GM21528 (cell line): Measurements from ENCODE around the gene ITPR2.
"Not testable (repeated sequence)": the region's sequence is repeated elsewhere in the genome, so short reads cannot be mapped to it uniquely, and the experiment has no call there.

ENCODE experiments used
- ATAC-seq: cut with Tn5 transposase; IDR thresholded peaks from one replicate; pipeline ENCODE4 v1.9.1; 2021; ENCODE audit warnings: mild to moderate bottlenecking, moderate library complexity; ENCODE audit not compliant: unreplicated experiment, low FRiP score

Gene ITPR2

GRCh38 chr12:26433701-26434100, 399.3 kb downstream of the ITPR2 start:
- ATAC-seq: not testable (repeated sequence)

DNA sequence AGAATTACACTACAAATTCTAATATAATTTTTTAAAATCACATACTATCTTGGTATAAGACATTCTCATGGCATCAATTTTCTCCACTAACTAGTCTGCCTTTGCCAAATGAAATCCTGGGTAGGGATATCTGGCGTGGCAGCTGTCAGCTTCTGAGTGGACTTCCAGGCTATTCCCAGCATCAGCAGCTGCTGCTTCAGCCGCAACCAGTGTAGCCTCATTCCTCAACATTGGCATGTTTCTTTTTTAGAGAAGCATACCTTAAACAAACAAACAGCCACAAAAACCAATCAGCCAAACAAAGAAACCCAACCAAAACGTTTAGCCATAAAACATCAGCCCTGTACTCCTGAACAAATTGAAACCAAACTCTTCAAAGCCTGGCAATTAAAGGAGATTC, 401.8 kb downstream of the ITPR2 start:
- no peak for ATAC-seq

- ATAC-seq: not testable (repeated sequence)
Observed at GRCh38 chr12:26430596-26430995, 402.4 kb downstream of the ITPR2 start.

DNA sequence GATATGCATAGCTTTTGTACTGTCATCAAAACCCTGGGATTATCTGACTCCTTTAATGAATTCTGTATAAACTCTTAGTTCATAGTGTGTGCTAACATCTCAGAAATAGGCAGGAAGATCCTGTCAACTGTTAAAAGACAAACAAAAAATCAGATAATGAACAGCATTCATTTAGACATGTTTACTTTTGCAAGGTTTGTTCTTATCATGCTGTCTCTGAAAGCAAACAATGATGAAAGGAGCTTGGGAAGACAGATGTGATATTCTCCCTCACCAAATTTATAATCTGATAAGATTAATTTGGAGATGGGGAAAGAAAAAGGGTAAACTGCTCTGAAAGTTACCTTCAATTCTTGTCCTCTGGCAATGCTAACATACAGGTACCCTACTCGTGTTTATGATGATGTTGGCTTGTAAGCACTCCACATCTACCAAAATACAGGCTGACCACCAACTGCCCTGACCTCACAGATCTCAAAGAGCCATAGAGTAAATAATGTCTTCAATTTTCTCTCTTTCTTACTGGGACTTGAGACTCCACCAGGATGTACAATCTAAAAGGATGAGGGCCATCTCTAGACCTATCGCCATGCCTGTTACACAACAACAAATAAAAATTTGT, 403.8 kb downstream of the ITPR2 start:
- no peak for ATAC-seq

DNA sequence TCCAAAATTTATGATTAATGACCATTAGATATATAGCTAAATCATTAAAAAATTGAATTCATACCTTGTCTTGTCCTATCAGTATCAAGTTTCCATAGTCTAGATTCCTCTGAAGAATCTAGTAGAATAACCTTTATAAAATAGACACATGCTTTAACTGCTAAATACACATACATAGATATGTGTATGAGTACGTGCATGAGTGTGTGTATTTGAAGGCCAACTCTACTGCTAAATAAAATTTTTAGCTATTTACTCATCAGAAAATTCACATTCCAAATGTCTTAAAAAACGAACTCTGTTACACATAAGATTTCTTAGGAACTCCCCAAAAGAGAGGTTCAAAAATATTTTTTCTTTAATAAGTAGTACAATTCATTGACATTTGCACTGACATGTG, 404.6 kb downstream of the ITPR2 start:
- no peak for ATAC-seq

DNA sequence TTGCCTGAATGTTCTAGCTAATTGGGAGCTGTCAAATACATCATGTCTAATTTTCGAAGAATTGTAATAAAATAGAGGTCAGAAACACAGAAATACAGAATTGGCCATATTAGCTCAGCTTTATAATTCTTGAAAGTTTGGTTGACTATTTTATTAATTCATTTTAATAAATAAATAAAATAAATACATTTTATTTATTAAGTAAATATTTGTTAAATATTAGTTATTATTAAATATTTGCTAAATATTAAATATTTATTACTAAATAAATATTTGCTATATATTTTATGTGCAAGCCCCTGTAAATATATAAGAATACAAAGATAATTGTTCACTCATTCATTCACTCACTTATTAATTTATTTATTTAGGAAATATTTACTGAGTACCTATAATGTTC, 406.3 kb downstream of the ITPR2 start:
- no peak for ATAC-seq

DNA sequence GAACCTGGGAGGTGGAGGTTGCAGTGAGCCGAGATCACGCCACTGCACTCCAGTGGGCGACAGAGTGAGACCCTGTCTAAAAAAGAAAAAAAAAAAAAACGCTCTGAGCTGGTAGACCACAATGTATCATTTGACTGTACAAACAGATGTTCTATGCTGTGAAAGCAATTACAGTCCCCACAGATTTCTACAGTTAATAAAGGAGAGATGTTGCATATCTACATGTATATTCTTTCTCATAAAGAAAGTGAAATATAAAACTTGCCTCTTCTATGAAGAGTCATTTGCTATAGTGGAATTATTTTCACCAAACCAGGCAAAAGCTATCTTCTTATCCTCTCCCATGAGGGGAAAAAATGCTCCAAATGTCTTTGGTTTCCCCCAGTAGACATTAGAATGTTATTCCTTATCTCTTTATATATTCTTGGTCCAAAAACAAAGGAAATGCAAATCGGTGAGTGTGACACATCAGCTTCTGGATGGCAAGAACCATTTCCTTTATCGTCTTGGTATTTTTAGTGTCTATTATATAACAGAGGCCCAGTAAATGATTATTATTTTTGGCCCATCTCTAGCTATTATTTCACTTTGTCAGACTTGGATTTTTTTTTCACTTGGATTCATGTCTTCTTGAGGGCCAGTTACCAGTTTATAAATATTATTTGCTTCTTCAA, 407.3 kb downstream of the ITPR2 start:
- ATAC-seq: peak; percentile 71

DNA sequence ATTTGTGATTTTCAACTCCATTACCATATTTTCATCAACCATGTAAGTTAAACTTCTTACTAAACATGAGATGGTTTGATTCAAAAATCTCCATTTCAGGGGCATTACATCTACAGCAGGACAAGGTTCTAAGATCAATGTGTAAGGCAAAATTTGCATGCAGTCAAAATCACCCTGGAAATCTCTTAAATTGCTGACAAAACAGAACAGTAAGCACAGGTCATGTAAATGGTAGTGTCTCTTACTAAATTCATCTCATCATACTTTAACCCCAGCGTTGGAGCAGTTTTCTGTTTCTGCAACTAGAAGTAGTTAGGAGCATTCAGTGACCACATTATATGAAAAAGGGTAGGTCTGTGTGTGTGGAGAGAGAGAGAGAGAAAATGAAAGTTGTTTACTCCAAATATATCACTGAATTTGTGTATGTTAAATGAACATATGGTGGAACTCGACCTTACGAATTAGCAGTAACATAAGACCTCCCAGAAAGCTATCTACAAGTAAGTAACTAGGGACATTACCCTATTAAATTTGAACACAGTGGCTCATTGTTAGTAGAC, 410.1 kb downstream of the ITPR2 start:
- ATAC-seq: peak; percentile 53

- ATAC-seq: no peak
Observed at GRCh38 chr12:26416550-26416949, 416.4 kb downstream of the ITPR2 start.

GRCh38 chr12:26410689-26411088, 422.3 kb downstream of the ITPR2 start:
- no peak for ATAC-seq

DNA sequence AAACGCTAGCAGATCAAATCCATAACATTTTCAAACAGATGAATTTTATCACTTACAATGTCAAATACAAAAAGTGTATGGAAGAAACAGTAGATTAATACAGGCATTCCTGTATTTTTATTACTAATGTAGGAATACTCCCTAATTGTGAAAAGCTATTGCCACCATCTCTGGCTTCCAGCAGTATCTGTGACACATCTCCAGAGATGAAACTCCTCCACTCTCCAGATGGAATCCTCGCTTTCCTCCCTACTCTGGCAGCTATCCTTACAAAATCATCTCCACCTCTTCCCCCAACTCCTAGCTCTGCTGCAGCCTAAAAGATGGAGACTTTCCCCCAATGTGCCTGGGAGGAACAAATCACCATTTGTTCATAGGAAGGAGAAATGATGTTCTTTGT, 426.2 kb downstream of the ITPR2 start:
- ATAC-seq: no peak

DNA sequence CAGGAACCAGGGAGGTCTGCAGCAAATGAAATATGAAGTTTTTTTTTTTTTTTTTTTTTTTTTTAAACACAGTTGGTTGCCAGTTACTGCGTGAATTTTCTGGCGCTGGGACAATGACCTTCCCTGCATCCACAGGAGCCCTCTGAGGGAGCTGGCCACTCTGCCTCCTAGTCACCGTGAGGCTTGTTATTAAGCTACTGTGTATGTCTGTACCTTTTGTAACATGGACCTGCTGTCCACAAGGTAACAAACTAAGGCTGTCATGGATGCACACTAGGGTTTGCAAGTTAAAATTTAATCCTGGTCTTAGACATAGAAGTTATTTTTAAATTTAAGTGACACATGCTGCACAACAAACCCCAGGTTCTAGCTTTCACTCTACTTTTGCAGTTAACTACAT, 426.6 kb downstream of the ITPR2 start:
- ATAC-seq: no peak

DNA sequence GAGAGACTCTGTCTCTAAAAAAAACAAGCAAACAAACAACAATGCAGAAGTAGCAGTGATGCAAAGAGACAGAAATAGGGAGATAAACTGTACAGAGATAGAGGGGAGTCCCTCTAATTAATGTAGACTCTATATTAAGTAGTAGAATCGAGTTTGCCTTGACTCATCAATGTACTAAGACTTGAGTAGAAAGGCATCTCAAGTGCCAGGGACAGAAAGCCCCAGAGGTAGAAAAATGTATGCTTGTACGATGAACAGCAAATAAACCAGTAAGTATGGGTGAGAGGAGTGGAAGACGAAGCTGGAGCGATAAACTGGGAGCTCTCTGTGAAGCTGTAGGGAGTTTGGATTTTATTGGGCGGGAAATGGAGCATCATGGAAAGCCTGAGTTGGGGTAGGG, 429.4 kb downstream of the ITPR2 start:
- ATAC-seq: no peak

- ATAC-seq: no peak
Observed at GRCh38 chr12:26402648-26403047, 430.3 kb downstream of the ITPR2 start.

GRCh38 chr12:26401874-26402273, 431.1 kb downstream of the ITPR2 start:
- ATAC-seq: no peak

DNA sequence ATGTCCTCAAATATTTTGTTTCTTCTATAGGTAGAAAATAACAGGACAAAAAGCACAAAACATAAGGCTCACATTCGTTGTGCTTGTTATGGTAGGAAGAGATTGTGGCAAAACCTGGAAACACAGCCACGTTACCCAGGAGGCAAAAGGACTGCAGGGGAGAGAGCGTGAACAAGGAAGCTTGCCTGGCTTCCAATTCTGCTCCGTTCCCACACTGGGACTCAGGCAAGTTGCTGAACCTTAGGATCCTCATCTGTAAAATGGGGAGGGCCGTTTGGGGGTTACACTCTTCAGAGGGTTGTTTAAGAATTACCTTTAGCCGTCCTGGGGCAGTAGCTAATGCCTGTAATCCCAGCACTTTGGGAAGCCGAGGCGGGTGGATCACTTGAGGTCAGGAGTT, 432.4 kb downstream of the ITPR2 start:
- ATAC-seq: no peak

- ATAC-seq: no peak
Observed at GRCh38 chr12:26399381-26399780, 433.6 kb downstream of the ITPR2 start.

GRCh38 chr12:26396402-26396801, 436.6 kb downstream of the ITPR2 start:
- ATAC-seq: no peak

DNA sequence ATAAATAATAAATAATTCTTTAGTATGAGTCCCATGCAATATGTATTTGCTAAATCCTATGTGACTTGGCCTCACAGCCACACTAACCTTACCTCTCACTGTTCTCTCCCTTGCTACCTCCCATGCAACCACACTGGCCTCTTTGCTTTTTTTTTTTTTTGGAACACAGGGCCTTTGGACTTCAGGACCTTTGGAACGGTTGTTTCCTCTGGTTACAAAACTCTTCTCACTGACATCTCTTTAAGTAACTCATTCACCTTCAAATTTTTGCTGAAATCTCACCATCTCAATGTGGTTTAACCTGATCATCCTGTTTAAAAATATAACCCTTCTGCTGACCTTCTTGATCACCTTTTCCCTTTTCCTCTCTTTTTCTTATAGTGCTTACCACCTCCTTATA, 443.7 kb downstream of the ITPR2 start:
- no peak for ATAC-seq

DNA sequence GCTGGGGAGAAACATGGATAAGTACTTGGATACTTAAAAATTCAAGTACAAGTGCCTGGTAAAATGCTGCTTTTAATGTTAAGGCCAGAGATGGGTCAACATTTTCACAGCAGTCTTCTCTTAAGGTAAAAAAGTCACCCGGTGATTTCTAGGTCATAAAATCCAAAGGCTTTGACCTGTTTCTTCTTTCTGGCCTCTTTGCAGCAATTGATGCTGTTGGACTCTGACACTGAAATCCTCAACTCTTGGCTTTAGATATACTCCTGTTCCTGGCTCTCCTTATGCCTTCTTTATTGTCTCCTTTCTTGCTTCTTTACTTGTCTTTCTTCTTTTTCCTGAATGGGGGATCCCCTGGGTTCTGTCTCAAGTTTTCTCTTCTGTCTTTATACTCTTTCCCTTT, 448.5 kb downstream of the ITPR2 start:
- no peak for ATAC-seq

DNA sequence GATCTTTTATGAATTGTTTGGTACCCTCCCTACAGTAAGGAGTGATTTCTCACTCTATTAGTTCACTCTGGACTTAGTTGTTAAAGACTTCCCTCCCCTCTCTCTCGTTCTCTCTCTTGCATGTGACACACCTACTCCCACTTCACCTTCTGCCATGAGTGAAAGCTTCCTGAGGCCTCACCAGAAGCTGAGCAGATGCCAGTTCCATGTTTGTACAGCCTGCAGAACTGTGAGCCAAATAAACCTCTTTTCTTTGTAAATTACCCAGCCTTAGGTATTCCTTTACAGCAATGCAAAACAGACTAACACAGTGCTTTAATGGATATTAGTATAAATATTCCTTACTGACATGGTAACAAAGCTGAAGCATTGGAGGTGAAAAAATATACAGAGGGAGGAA, 450.0 kb downstream of the ITPR2 start:
- ATAC-seq: no peak

DNA sequence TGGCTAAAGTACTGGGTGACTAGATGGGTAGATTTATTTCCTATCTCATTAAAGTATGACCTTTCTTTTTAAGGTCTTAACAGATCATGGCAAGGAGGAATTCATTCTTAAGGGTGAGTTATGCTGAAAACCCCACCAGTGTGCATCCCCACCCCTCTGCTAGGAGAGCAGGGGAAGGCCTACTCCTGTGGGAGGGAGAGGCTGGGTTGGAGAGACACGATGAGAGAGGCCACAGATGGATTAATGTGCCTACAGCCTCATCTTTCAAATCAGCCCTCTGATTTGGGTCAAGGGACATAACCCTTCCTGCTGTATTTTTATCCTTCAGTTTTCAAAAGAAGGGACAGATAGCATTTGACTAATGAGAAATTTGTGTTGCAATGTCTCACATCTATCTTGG, 452.1 kb downstream of the ITPR2 start:
- ATAC-seq: no peak
